HK-2 (cell line): ENCODE measurements around the gene LOC128125822.

Source experiments
- DNase-seq: peaks from one replicate; pipeline ENCODE4 v3.0.0-alpha.2; 2018; ENCODE audit not compliant: unreplicated experiment

Gene LOC128125822

DNA sequence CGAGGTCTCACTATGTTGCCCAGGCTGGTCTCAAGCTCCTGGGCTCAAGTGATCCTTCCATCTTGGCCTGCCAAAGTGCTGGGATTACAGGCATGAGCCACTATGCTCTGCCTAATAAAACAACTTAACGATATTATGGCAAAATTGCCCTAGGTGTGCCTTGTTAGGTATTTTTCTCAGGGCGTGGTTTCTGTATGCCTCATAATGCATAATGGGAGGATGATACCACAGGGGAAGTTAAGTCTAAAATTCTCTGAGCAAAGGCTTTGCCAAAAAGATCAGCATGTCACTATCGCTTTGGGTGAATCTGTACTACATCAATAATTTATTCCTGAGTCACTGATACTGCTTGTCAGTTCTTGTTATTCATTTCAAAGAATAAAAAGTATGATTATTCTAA, 15.9 kb upstream of the LOC128125822 start:
- DNase-seq: no peak

- DNase-seq: no peak
Measured at GRCh38 chr6:63558278-63558677, 14.0 kb upstream of the LOC128125822 start.

- no peak for DNase-seq
Measured at GRCh38 chr6:63560801-63561287, 11.4 kb upstream of the LOC128125822 start.

DNA sequence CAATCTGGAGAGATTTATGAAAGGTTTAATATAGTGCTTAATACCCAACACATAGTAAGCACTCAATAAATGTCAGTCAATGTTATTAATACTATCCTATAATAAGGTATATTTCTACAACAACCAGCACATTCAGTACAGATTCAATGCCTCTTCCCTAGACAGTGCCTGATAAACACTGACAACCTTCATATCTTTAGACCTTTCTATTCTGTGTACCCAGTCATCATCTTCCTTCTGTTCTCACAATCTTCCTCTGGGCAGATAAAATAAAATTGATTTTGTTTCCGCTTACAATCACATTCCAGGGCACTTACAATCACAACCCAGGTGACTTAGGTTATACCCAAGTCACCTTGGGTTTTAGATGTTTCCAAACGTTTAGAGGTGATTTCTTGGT, 11.0 kb upstream of the LOC128125822 start:
- DNase-seq: no peak

- no peak for DNase-seq
Measured at GRCh38 chr6:63563235-63563634, 9.0 kb upstream of the LOC128125822 start.

- no peak for DNase-seq
Measured at GRCh38 chr6:63565058-63565726, 7.1 kb upstream of the LOC128125822 start.

- no peak for DNase-seq
Measured at GRCh38 chr6:63565727-63566596, 6.3 kb upstream of the LOC128125822 start.

DNA sequence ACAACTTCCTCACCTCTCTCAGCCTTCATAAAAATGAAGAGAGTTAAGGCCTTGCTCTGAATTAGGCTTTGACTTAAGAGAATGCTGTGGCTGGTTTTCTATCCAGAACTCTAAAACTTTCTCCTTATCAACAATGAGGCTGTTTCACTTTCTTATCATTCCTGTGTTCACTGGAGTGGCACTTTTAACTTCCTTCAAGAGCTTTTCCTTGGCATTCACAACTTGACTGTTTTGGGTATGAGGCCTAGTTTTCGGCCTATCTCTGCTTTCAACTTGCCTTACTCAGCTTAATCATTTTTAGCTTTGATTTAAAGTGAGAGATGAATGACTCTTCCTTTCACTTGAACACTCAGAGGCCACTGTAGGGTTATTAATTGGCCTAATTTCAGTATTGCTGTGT, 4.3 kb upstream of the LOC128125822 start:
- no peak for DNase-seq

GRCh38 chr6:63571361-63572043, 778 bp upstream of the LOC128125822 start:
- peak; percentile 66 for DNase-seq

DNA sequence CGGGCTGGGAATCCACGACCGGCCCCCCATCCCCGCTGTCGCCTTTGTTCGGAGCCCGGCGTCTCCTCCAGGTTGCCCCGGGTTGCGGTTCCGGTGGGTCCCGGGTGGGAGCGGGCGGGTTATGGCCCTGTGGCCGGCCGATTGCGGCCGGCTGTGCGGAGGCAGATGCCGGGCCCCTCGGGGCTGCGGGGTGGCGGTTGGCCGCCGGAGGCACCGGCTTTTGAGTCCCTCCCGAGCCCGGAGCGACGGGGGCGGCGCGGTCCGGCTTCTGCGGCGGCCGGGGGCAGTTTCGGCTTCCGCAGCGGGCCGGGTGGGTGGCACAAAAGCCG, 431 bp downstream of the LOC128125822 start:
- no peak for DNase-seq

GRCh38 chr6:63573076-63573898, 1.0 kb downstream of the LOC128125822 start:
- peak; percentile 78 for DNase-seq

GRCh38 chr6:63573899-63574553, 1.7 kb downstream of the LOC128125822 start:
- DNase-seq: peak; percentile 48

DNA sequence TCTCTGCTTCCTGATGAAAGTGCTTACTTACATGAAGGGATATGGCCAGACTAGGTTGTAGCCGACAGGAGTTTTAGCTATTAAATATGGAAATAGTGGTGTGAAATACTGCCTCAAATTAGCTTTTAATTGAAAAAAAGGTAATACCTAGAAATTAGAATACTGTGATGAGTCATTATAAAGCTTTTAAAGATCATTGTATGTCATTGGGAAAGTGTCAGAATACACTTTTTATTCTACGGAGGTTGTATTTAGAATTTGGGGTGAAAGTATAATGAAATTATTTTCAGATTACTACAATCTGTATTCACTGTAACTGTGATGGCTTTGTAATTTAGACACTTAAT, 2.2 kb downstream of the LOC128125822 start:
- no peak for DNase-seq

- DNase-seq: no peak
Measured at GRCh38 chr6:63576147-63576772, 4.0 kb downstream of the LOC128125822 start.

DNA sequence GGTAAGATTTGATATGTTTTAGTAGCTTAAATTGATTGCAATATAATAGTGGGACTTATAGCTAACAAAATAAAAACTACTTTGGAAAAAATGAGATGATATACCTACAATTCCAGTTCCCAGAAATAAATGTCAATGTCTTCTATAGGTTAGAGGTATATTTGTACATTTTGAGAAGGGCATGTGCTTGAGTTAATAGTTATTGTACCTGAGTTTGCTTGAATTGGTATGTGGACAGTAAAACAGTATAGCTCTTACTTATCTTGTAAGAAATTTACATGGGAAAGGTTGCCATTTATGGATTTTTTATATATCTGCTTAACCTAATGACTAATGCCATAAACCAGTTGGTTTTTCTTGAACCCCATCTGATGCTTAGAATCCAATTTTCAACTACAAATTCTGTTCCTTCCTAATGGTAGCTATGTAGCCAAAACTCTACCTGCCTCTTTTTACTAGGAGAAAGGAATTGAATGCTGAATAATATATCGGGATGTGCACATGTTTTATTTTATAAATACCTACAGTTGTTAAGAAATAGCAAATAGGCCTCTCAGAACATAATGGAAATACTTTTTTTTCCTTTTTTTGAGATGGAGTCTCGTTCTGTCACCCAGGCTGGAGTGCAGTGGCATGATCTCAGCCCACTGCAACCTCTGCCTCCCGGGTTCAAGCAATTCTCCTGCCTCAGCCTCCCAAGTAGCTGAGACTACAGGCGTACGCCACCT, 4.9 kb downstream of the LOC128125822 start:
- DNase-seq: no peak

- DNase-seq: no peak
Measured at GRCh38 chr6:63578757-63579156, 6.5 kb downstream of the LOC128125822 start.

DNA sequence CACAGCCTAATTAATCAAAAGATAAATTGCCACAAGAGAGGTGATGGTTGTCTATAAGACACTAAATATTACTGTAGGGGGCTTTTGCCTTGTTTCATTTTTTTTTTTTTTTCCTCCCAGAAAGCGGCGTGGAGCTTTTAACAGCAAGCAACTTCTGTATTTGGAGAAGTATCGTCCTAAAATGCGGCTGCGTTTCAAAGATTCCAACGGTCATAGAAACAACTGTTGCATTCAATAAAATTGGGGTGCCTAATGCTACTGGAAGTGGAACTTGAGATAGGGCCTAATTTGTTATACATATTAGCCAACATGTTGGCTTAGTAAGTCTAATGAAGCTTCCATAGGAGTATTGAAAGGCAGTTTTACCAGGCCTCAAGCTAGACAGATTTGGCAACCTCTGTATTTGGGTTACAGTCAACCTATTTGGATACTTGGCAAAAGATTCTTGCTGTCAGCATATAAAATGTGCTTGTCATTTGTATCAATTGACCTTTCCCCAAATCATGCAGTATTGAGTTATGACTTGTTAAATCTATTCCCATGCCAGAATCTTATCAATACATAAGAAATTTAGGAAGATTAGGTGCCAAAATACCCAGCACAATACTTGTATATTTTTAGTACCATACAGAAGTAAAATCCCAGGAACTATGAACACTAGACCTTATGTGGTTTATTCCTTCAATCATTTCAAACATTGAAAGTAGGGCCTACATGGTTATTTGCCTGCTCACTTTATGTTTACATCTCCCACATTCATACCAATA, 7.8 kb downstream of the LOC128125822 start:
- no peak for DNase-seq

DNA sequence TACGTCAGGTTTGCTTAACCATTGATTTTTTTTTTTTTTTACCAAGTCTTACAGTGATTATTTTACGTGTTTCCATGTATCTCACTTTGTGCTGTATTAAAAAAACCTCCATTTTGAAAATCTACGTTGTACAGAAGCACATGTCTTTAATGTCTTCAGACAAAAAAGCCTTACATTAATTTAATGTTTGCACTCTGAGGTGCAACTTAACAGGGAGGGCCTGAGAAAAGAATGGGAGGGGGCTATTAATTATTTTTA, 8.4 kb downstream of the LOC128125822 start:
- DNase-seq: no peak

DNA sequence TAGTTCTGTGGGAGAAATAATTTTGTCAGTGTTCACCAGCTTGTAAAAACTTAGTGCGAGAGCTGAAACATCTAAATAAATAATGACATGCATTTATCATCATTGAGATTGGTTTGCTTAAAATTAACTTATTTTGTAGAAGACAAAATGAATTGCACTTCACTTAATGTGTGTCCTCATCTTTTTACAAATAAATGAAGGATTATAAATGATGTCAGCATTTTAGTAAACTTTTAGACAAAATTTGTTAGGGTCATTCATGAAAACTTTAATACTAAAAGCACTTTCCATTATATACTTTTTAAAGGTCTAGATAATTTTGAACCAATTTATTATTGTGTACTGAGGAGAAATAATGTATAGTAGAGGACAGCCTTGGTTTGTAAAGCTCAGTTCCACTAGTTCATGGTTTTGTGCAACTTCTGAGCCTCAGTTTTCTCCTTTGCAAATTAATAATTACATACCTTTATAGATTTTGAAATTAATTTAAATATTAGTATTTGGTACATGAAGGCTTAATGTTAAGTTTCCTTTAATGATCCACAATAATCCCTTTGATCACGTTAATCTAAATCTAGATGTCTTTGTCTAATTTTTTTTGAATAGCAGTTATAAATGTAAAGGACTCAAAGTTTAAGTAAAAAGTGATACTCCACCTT, 9.2 kb downstream of the LOC128125822 start:
- DNase-seq: no peak
